GM18909 (cell line): ENCODE data around the gene PPP1R37.

Source experiments
- ATAC-seq: cut with Tn5 transposase; IDR thresholded peaks from one replicate; pipeline ENCODE4 v1.9.1; 2021; ENCODE audit warnings: mild to moderate bottlenecking; ENCODE audit not compliant: unreplicated experiment, poor library complexity

Gene PPP1R37

GRCh38 chr19:45070214-45070613, 22.8 kb upstream of the PPP1R37 start:
- no peak for ATAC-seq

GRCh38 chr19:45070861-45071544, 22.0 kb upstream of the PPP1R37 start:
- ATAC-seq, result no peak

GRCh38 chr19:45071545-45071938, 21.4 kb upstream of the PPP1R37 start:
- ATAC-seq, result no peak

- no peak for ATAC-seq
Measured at GRCh38 chr19:45071969-45072790, 20.8 kb upstream of the PPP1R37 start.

- no peak for ATAC-seq
Measured at GRCh38 chr19:45074744-45075300, 18.2 kb upstream of the PPP1R37 start.

- peak; percentile 58 for ATAC-seq
Measured at GRCh38 chr19:45075301-45076028, 17.5 kb upstream of the PPP1R37 start.

GRCh38 chr19:45076029-45076850, 16.7 kb upstream of the PPP1R37 start, which contains the start of gene ZNF296:
Gene ZNF296 (minus strand): TSS chr19:45076478. CDS start chr19:45076373, 105 bp downstream.
- peak; percentile 44 for ATAC-seq

GRCh38 chr19:45076851-45077730, 15.9 kb upstream of the PPP1R37 start:
- ATAC-seq, result no peak

- no peak for ATAC-seq
Measured at GRCh38 chr19:45078390-45079062, 14.5 kb upstream of the PPP1R37 start.

- ATAC-seq, result no peak
Measured at GRCh38 chr19:45079063-45079910, 13.7 kb upstream of the PPP1R37 start, which contains the start of gene GEMIN7. Gene GEMIN7 (plus strand): TSS chr19:45079260. CDS start chr19:45090115, 10,855 bp downstream.

- ATAC-seq, result no peak
Measured at GRCh38 chr19:45079911-45080370, 13.0 kb upstream of the PPP1R37 start.

GRCh38 chr19:45082170-45082569, 10.8 kb upstream of the PPP1R37 start:
- ATAC-seq, result no peak

GRCh38 chr19:45086480-45086879, 6.5 kb upstream of the PPP1R37 start:
- no peak for ATAC-seq

- no peak for ATAC-seq
Measured at GRCh38 chr19:45087531-45087930, 5.4 kb upstream of the PPP1R37 start.

- ATAC-seq, result no peak
Measured at GRCh38 chr19:45090034-45090433, 2.9 kb upstream of the PPP1R37 start.

- ATAC-seq, result no peak
Measured at GRCh38 chr19:45090606-45091005, 2.4 kb upstream of the PPP1R37 start.
